HEK293 (cell line): Measurements from ENCODE around the gene MDGA2.

Experiments
- CTCF ChIA-PET: fragments of 350-600 bp; formaldehyde crosslinking; extraction: SDS; loops from one replicate; lab custom pipeline; 2021; ENCODE audit warnings: antibody characterized with exemption; lab: Yijun Ruan, JAX
- POLR2A ChIA-PET: fragments of 300-600 bp; formaldehyde crosslinking; extraction: SDS; loops from one replicate; lab custom pipeline; 2020; ENCODE audit warnings: antibody characterized with exemption, inconsistent platforms; lab: Yijun Ruan, JAX
- H3K27ac ChIP-seq: fragments of 200-500 bp; sonication (Bioruptor generic); 2 replicates; pipeline ENCODE4 v1.5.1; 2014; ENCODE audit warnings: low read depth, low read length, control low read depth, inconsistent platforms; ENCODE audit errors: extremely low read depth
- H3K36me3 ChIP-seq, 2 experiments: fragments of 200-500 bp in 1 of 2; sonication (Bioruptor generic) in 1 of 2; 1 replicate in 1 of 2; 2 replicates in 1 of 2; pipeline ENCODE4 v1.5.1; 2014 to 2017; ENCODE audit warnings: inconsistent platforms in 2 of 2, low read length in 2 of 2; ENCODE audit not compliant: control insufficient read depth in 2 of 2, insufficient read depth in 1 of 2
- H3K4me1 ChIP-seq: fragments of 200-500 bp; sonication (Bioruptor generic); 2 replicates; pipeline ENCODE4 v1.5.1; 2014; ENCODE audit warnings: mild to moderate bottlenecking, low read length, inconsistent platforms; ENCODE audit not compliant: control insufficient read depth, insufficient read depth
- H3K4me3 ChIP-seq: 2 replicates; pipeline ENCODE4 v1.5.1; 2011; ENCODE audit warnings: low read depth, mild to moderate bottlenecking, control low read depth, low read length, moderate library complexity
- H3K9me3 ChIP-seq: fragments of 200-500 bp; sonication (Bioruptor generic); 2 replicates; pipeline ENCODE4 v1.5.1; 2014; ENCODE audit warnings: low read depth, low read length, inconsistent platforms; ENCODE audit not compliant: control insufficient read depth, insufficient read depth
- AEBP2 ChIP-seq: fragments of 450-650 bp; formaldehyde crosslinking; IDR thresholded peaks from 2 replicates; pipeline ENCODE4 v1.5.1; 2016; ENCODE audit warnings: missing biosample characterization, missing genetic modification characterization, borderline replicate concordance
- GFI1B ChIP-seq: fragments of 450-650 bp; formaldehyde crosslinking; IDR thresholded peaks from 2 replicates; pipeline ENCODE4 v1.5.1; 2016; ENCODE audit warnings: missing biosample characterization, missing genetic modification characterization
- KLF7 ChIP-seq: fragments of 450-650 bp; formaldehyde crosslinking; IDR thresholded peaks from 2 replicates; pipeline ENCODE4 v1.5.1; 2016; ENCODE audit warnings: missing biosample characterization, missing genetic modification characterization, borderline replicate concordance
- OSR2 ChIP-seq: fragments of 450-650 bp; formaldehyde crosslinking; IDR thresholded peaks from 2 replicates; pipeline ENCODE4 v1.5.1; 2016; ENCODE audit warnings: missing biosample characterization, missing genetic modification characterization
- PRDM1 ChIP-seq: fragments of 450-650 bp; formaldehyde crosslinking; IDR thresholded peaks from 2 replicates; pipeline ENCODE4; 2016; ENCODE audit warnings: missing biosample characterization, missing genetic modification characterization
- WT1 ChIP-seq: fragments of 450-650 bp; formaldehyde crosslinking; IDR thresholded peaks from 2 replicates; pipeline ENCODE4 v1.5.1; 2016; ENCODE audit warnings: missing biosample characterization, missing genetic modification characterization
- ZBTB20 ChIP-seq: fragments of 450-650 bp; formaldehyde crosslinking; IDR thresholded peaks from 2 replicates; pipeline ENCODE4 v1.5.1; 2016; ENCODE audit warnings: missing biosample characterization, missing genetic modification characterization
- ZNF133 ChIP-seq: fragments of 450-650 bp; formaldehyde crosslinking; IDR thresholded peaks from 2 replicates; pipeline ENCODE4 v1.5.1; 2016; ENCODE audit warnings: missing biosample characterization, missing genetic modification characterization
- ZNF146 ChIP-seq: fragments of 450-650 bp; formaldehyde crosslinking; IDR thresholded peaks from 2 replicates; pipeline ENCODE4 v1.5.1; 2016; ENCODE audit warnings: missing biosample characterization, missing genetic modification characterization
- ZNF184 ChIP-seq: fragments of 450-650 bp; IDR thresholded peaks from 2 replicates; pipeline ENCODE4 v1.5.1; 2018; ENCODE audit warnings: missing biosample characterization, mild to moderate bottlenecking, missing genetic modification characterization
- ZNF19 ChIP-seq: fragments of 450-650 bp; formaldehyde crosslinking; IDR thresholded peaks from 2 replicates; pipeline ENCODE4; 2016; ENCODE audit warnings: missing biosample characterization, missing genetic modification characterization, low read depth
- ZNF2 ChIP-seq: fragments of 450-650 bp; formaldehyde crosslinking; IDR thresholded peaks from 2 replicates; pipeline ENCODE4 v1.5.1; 2016; ENCODE audit warnings: missing biosample characterization, missing genetic modification characterization
- ZNF274 ChIP-seq, 2 experiments: fragments of 200-500 bp in 1 of 2; fragments of 450-650 bp in 1 of 2; sonication (Bioruptor generic) in 1 of 2; formaldehyde crosslinking in 1 of 2; IDR thresholded peaks; 2 replicates each; pipeline versions ENCODE4 v1.5.1 to v1.6.1; 2014 to 2016; ENCODE audit warnings: borderline replicate concordance in 1 of 2, inconsistent platforms in 1 of 2, low read length in 1 of 2, missing biosample characterization in 1 of 2, missing genetic modification characterization in 1 of 2
- ZNF311 ChIP-seq: fragments of 450-650 bp; formaldehyde crosslinking; IDR thresholded peaks from 2 replicates; pipeline ENCODE4 v1.5.1; 2017; ENCODE audit warnings: missing biosample characterization, missing genetic modification characterization, borderline replicate concordance
- ZNF341 ChIP-seq: fragments of 450-650 bp; formaldehyde crosslinking; IDR thresholded peaks from 2 replicates; pipeline ENCODE4; 2016; ENCODE audit warnings: low read depth, missing biosample characterization, missing genetic modification characterization
- ZNF37A ChIP-seq: fragments of 450-650 bp; IDR thresholded peaks from 2 replicates; pipeline ENCODE4 v1.5.1; 2018; ENCODE audit warnings: missing biosample characterization, missing genetic modification characterization
- ZNF544 ChIP-seq: fragments of 450-650 bp; formaldehyde crosslinking; IDR thresholded peaks from 2 replicates; pipeline ENCODE4 v1.5.0; 2017; ENCODE audit warnings: missing biosample characterization, missing genetic modification characterization
- ZNF558 ChIP-seq: fragments of 450-650 bp; formaldehyde crosslinking; IDR thresholded peaks from 2 replicates; pipeline ENCODE4 v1.5.1; 2016; ENCODE audit warnings: missing biosample characterization, missing genetic modification characterization
- ZNF626 ChIP-seq: fragments of 450-650 bp; sonication (Bioruptor Pico); formaldehyde crosslinking; IDR thresholded peaks from 2 replicates; pipeline ENCODE4 v1.5.1; 2018; ENCODE audit warnings: missing biosample characterization, missing genetic modification characterization, inconsistent platforms
- ZNF654 ChIP-seq: fragments of 450-650 bp; formaldehyde crosslinking; IDR thresholded peaks from 2 replicates; pipeline ENCODE4 v1.5.1; 2016; ENCODE audit warnings: low read depth, missing biosample characterization, missing genetic modification characterization
- ZNF704 ChIP-seq: fragments of 450-650 bp; formaldehyde crosslinking; IDR thresholded peaks from 2 replicates; pipeline ENCODE4 v1.5.1; 2016; ENCODE audit warnings: missing biosample characterization, missing genetic modification characterization
- ZNF776 ChIP-seq: fragments of 450-650 bp; formaldehyde crosslinking; IDR thresholded peaks from 2 replicates; pipeline ENCODE4 v1.5.0; 2017; ENCODE audit warnings: missing biosample characterization, missing genetic modification characterization, borderline replicate concordance
- ZNF792 ChIP-seq: fragments of 450-650 bp; formaldehyde crosslinking; IDR thresholded peaks from 2 replicates; pipeline ENCODE4 v1.5.1; 2016; ENCODE audit warnings: missing biosample characterization, missing genetic modification characterization
- ZSCAN16 ChIP-seq: fragments of 450-650 bp; formaldehyde crosslinking; IDR thresholded peaks from 2 replicates; pipeline ENCODE4 v1.5.1; 2016; ENCODE audit warnings: missing biosample characterization, missing genetic modification characterization

Gene MDGA2

GRCh38 chr14:47264842-47265241 lies 410.6 kb downstream of the MDGA2 start:
- H3K36me3 ChIP-seq, result no peaks in the 10 kb centered on the region
- CTCF ChIA-PET, result no interaction called here
- no peaks in the 10 kb centered on the region for H3K4me1 ChIP-seq
- TF ChIP-seq PRDM1 (tag by site-specific recombination), result no peak
- TF ChIP-seq ZNF146, result no peak
- no peak for TF ChIP-seq ZNF133
- no peak for TF ChIP-seq ZNF776 (tag by site-specific recombination)
- no peak for TF ChIP-seq ZNF626
- no peak for TF ChIP-seq ZNF544 (tag by site-specific recombination)
- no peak for TF ChIP-seq ZNF341
- TF ChIP-seq OSR2 (tag by site-specific recombination), result no peak
- TF ChIP-seq AEBP2 (tag by site-specific recombination), result no peak
- no peak for TF ChIP-seq WT1 (tag by site-specific recombination)
- TF ChIP-seq ZNF792, result no peak
- no peak for TF ChIP-seq ZNF37A (tag by site-specific recombination)
- no peak for TF ChIP-seq ZSCAN16 (tag by site-specific recombination)
- TF ChIP-seq KLF7 (tag by site-specific recombination), result no peak
- no peak for TF ChIP-seq ZNF311 (tag by site-specific recombination)
- no peak for TF ChIP-seq ZNF19
- TF ChIP-seq ZNF704 (tag by site-specific recombination), result no peak
- TF ChIP-seq ZNF654 (tag by site-specific recombination), result no peak
- no peak for TF ChIP-seq ZNF2 (tag by site-specific recombination)
- no peak for TF ChIP-seq ZNF558
- H3K4me3 ChIP-seq, result no peak overlapping the region
- H3K27ac ChIP-seq, result no peak overlapping the region
- POLR2A ChIA-PET, result no interaction called here
- H3K9me3 ChIP-seq, result no peaks in the 10 kb centered on the region

- no peaks in the 10 kb centered on the region for H3K36me3 ChIP-seq
- H3K4me3 ChIP-seq, result no peak overlapping the region
- no peak for TF ChIP-seq ZNF184 (tag by site-specific recombination)
- TF ChIP-seq ZNF776 (tag by site-specific recombination), result no peak
- no peak for TF ChIP-seq GFI1B (tag by site-specific recombination)
- no peak for TF ChIP-seq ZBTB20 (tag by site-specific recombination)
- no peak for TF ChIP-seq ZNF274 (IDR thresholded peaks at IDR 0.05; ENCODE audit: low read length)
- no peak for TF ChIP-seq ZNF274 (tag by site-specific recombination; IDR thresholded peaks at IDR 0.05; ENCODE audit: borderline replicate concordance)
- H3K27ac ChIP-seq, result no peak overlapping the region
- no peaks in the 10 kb centered on the region for H3K4me1 ChIP-seq
- CTCF ChIA-PET, result interaction anchor here (1.2 to 1.3 kb wide), 2 partner anchors 15 to 16 kb away, joined by 4 to 6 read pairs; no protein-coding TSS in a partner anchor
- H3K9me3 ChIP-seq, result no peaks in the 10 kb centered on the region
- POLR2A ChIA-PET, result no interaction called here
Observed at GRCh38 chr14:47262801-47263200, 412.6 kb downstream of the MDGA2 start.
